GM18909 (cell line): ENCODE measurements around the gene UBE2V1.

Experiments used
- ATAC-seq: cut with Tn5 transposase; IDR thresholded peaks from one replicate; pipeline ENCODE4 v1.9.1; 2021; ENCODE audit warnings: mild to moderate bottlenecking; ENCODE audit not compliant: unreplicated experiment, poor library complexity

The UBE2V1 gene

DNA sequence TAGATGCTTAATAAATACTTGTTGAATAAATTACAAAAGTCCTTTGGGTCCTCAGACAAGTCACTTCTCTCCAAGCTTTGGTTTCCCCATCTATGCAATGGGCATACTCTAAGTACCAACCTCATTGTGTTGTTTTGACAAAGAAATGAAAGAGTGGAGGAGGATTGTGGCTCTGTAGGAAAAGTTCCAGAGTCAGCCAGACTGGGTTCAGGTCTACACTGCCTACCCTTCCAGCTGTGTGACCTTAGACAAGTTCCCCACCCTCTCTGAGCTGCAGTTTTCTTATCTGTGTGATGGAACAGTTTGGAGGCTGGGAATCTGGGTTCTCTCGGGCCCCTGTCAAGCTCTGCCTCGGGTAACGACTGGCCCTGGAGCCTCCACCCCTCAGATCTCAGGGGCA, 76.2 kb downstream of the UBE2V1 start:
- ATAC-seq: no peak

DNA sequence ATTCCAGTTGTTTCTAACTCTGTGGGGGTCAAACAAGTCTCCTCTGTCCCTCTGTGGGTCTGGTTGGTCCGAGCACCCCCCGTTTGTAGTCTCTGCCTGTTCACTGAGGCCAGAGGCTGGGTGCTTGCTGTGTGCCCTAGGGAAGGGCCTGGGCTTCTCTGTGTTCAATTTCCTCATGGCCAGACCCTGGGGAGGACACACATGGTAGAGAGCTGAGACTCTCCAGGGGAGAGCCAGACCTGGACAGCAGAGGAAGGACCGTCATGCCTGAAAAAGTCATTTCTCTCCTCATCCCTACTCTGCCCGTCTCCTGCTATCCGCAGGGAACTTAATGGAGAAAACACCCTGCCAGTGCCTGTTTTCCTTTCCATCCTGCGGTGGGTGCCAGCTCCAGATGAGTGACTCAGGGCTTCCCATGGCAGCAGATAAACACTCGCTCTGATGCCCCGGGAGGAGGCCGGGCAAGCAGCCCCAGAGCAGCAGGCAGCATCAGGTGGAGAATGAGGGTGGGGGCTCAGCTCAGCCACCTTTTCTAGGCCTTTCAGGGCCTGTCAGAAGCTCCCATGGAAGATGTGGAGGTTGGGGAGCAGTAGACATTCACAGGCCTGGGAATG, 78.3 kb downstream of the UBE2V1 start:
- ATAC-seq: no peak

DNA sequence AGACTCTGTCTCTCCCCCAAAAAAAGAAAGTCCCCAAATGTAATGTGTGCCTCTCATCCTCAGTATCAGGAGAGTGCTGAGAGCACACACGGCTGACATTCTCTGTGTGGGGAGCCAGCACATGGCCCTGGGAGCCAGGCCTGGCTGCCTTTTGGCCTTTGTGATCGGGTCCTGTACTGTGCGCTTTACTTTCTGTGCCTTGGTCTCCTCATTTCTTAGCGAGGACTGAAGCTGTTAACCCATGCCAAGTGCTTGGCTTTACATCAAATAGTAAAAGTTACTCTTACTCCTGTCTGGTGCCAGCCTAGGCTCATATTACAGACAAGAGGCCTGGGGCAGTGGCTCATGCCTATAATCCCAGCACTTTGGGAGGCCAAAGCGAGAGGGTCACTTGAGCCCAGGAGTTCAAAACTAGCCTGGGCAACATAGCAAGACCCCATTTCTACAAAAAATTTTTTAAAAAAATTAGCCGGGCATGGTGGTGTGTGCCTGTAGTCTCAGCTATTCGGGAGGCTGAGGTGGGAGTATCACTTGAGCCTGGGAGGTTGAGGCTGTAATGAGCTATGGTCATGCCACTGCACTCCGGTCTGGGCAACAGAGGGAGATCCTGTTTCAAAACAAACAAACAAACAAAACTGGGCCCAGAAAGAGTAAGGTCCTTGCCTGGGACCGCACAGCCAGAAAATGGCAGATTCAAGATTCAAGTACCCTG, 79.8 kb downstream of the UBE2V1 start:
- no peak for ATAC-seq
